HL-60/S4 treated with retinoic acid at 250 ng/mL for 4 days and 3 days (cell line): ENCODE measurements around the gene NAA38.

Experiments used
- in situ Hi-C: fragments of 300-500 bp; cut with MboI; formaldehyde crosslinking; loops from 2 replicates; pipeline ENCODE4 v1.7.0; 2022; ENCODE audit warnings: low sequenced_read_pairs

Gene NAA38

GRCh38 chr17:7841396-7841914 is 15.9 kb downstream of the NAA38 start:
- in situ Hi-C loops, result no loop called here

DNA sequence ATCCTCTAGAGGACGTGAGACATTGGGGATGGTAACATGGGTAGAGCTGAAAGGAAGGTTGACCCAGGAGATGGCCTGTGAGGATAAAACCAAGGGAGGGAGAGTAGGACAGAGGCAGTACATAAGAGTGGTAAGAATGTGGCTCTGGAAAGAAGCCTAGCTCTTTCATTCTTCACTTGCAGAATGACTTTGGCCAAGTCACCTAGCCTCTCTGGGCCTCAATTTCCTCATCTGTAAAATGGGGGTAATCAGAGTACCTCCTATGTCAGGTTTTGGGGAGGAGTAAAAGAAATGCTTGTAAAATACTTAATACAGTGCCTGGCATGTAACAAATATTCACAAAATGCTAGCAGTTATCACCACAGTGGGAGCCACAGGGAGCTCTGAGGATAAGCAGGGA is 16.5 kb downstream of the NAA38 start:
- in situ Hi-C loops, result no loop called here

DNA sequence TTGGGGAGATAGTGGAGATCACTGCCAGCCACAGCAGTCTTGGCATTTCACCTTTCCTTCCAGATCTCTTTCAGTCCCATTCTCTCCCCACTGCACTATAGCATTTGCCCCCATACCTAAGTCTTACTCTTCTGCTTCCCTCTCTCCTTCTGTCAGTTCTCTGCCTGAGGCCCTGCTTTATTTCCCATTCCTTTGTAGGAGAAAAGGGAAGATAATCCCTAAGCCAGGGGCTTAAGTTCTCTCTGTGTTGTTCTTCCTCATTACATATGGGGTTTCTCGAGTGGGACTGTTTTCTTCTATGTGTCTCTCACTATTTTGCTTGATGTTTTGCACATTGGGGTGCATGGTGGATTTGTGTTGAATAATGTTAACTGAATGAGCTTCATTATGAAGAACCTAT is 16.9 kb downstream of the NAA38 start:
- in situ Hi-C loops, result no loop called here

- in situ Hi-C loops, result no loop called here
Observed at GRCh38 chr17:7839876-7840261, 17.5 kb downstream of the NAA38 start.

- in situ Hi-C loops, result no loop called here
Observed at GRCh38 chr17:7839190-7839875, 18.0 kb downstream of the NAA38 start.

DNA sequence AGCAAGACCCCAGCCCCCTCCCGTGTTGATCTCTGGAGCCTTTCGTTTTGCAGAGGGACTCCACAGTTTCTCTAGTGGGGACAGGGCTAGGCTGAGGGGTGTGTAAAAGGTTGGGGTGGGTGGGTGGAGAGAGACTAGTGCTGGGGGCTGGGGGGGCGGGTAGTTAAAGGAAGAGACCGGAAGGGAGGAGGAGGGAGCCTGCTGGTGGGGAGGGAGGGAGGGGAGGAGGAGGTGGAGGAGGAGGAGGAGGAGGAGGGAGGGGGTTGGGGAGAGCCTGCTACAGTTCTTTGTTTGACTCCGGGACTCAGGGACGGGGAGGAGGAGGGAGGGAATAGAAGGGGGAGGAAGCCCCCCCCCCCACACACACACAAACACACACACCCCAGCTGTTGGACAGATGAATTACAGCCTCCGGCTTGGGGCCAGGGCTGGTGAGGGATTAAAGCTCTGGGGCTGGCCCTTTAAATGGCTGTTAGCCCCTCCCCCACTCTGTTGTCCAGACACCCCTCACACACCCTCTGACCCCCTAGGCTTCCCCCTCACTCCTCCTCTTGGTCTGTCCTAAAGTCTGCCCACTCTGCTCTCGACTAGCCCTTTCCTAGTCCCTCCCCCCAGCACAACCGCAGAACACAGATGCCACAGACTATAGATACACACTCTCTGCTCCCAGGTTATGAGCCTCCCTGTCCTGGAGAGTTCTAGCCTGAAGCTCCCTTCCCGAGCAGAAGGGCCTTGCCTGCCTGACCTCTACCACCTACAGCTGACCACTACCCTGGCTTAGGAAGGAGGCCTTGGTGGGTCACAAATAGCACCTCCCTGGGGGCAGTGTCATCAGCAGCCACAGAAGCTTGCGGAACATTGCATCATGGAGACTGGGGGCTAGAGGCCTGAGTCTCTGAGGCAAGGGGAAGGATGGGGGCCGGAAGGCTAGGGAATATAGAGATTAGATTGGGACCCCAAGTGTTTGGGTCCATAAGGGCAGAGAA is 19.0 kb downstream of the NAA38 start:
- in situ Hi-C loops, result no loop called here

DNA sequence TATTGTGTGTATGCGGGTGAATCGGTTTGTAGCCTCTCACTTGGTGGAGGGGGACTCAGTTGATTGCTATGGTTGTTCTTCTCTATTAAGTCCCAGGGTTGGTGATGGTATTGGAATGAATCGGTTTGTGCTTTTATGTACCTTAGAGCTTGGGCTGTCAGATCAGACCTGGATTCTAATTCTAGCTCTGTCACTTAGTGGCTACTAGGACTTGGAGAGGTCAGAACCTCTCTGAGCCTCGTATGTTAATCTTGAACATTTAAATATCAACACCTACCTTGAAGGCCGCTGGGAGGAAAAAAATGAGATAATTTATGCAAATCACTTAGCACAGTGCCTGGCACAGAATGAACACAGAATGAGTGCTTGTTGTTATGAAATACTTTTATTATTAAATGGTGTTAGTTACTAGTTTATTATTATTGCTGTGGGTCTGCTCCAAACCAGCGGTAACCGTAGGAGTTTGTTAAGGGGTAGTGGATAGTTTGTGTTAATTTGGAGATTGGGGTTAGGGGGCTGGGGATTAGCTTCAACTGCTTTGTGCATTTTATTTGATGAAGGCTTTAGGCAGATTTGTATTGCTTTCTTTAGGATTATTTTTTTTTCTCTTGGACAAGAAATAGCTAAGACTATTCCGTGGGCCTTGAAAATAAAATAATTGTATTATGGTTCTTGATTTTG is 19.8 kb downstream of the NAA38 start:
- in situ Hi-C loops, result no loop called here

DNA sequence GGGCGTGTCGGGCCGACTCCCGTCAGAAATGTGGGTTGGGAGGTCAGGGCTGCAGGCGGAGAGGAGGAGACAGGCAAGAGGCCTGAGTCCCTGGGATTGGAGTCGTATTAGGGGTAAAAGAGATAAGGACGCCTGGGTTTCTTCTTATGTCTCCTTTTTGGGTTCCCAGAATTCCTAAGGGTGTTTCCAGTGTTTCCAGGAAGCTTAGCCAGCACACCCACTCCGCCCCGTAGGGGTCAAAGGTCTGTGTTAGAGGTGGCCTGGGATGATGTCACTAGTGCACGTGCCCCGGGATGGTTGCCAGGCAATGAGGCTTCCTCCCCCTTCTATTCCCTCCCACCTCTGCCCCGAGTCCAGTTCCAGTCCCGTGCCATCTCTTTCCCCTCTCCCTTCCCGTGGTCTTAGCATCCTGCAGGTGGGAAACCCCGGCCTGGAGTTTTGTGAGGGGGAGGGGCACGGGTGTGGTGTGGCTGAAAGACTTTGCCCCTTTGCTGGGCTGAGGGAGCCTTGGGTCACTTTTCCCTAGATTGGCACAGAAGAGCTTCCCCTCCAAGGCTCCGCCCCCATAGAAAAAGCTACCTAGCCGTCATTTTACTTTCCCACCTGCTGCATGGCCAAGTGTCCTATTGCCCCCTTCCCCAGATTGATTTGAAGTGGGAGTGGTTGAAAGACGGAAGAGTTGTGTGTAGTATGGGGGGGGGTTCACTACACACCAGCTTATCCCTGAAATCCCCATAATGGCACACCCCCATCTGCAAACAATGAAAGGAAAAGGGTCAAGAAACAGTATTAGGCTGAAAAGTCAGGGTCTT is 20.6 kb downstream of the NAA38 start:
- in situ Hi-C loops, result no loop called here

- in situ Hi-C loops, result no loop called here
Observed at GRCh38 chr17:7835814-7836595, 21.4 kb downstream of the NAA38 start.

DNA sequence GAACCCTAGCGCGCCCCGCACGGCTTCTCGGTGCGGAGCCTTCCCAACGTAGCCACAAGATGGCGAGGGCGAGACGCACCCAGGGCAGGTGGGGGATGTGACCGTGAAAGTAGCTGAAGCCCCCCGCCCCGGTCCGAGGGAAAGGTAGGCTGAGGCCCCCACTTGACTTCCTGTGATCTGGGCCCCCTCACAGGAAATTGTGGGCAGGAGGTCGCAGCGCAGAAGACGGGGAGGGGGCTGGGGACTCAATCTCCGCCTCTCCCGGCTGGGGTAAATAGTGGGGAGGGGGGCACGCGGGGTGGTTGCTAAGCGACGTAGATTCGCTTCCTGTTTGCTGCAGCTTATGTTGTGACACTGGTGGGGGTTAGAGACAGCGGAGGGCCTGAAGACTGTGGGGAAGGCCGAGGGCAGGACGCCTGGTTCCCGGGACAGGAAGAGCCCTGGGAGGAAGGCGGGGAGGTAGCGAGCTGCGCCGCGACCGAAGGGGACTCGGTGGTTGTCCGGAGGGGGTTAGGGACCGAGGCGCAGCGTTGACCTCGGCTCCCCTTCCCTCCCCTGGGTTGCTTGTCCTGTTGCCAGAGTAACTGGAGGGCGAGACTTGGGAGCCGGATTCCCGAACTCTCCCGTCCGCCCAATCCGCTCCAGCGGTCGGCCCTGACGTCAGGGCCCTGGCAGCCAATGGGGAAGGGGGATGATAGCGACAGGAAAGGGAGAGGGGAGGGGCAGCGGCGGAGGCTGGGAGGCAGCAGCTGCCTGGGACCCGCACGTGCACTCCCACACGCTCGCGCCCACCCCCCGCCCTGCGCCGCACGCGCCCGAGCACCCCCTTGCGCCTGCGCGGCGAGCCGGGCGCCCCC is 22.2 kb downstream of the NAA38 start:
- in situ Hi-C loops, result no loop called here

GRCh38 chr17:7834542-7834956 is 22.8 kb downstream of the NAA38 start:
- in situ Hi-C loops, result no loop called here

GRCh38 chr17:7833795-7834541 is 23.4 kb downstream of the NAA38 start, which contains the start of gene KDM6B:
Gene KDM6B, plus strand, starts transcription at chr17:7834217. Its CDS starts 11,338 bp downstream, at chr17:7845555.
- in situ Hi-C loops, result no loop called here

- in situ Hi-C loops, result no loop called here
Observed at GRCh38 chr17:7833011-7833794, 24.2 kb downstream of the NAA38 start.

DNA sequence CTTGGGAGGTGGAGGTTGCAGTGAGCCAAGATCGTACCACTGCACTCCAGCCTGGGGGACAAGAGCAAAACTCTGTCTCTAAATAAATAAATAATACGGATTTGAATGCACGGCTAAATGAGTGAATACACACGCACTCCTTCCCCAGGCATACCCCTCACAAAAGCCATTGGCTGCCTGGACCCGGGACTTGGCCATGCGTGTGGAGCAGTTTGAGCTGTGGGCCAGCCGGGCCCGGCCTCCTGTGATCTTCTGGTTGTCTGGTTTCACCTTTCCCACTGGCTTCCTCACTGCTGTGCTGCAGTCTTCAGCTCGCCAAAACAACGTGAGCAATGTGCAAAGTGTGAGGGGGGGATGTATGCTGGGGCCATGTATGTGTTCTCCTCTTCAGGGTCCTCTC is 24.9 kb downstream of the NAA38 start:
- in situ Hi-C loops, result no loop called here

GRCh38 chr17:7831233-7831632 is 26.1 kb downstream of the NAA38 start:
- in situ Hi-C loops, result no loop called here

- in situ Hi-C loops, result no loop called here
Observed at GRCh38 chr17:7830616-7831015, 26.7 kb downstream of the NAA38 start.
